HG02885 (cell line): Measurements from ENCODE around the gene C2orf42.
"Not testable (repeated sequence)": the region's sequence is repeated elsewhere in the genome, so short reads cannot be mapped to it uniquely, and the experiment has no call there.

ENCODE experiments used
- ATAC-seq: cut with Tn5 transposase; IDR thresholded peaks from one replicate; pipeline ENCODE4 v1.9.1; 2021; ENCODE audit warnings: mild to moderate bottlenecking; ENCODE audit not compliant: unreplicated experiment, poor library complexity

C2orf42 gene

GRCh38 chr2:70181363-70181956, 9.4 kb downstream of the C2orf42 start:
- peak; percentile 85 for ATAC-seq

DNA sequence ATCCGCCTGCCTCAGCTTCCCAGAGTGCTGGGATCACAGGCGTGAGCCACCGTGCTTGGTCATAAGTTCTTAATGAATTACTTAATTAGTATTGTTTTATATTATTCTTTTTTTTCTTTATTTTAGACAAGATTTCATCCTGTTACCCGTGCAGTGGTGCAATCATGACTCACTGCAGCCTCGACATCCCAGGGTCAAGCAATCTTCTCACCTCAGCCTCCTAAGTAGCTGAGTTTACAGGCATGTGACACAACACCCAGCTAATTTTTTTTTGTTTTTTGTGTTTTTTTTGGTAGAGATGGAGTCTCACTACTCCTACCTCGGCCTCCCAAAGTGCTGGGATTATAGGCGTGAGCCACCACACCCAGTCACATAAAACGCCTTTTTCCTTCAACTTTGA, 17.3 kb downstream of the C2orf42 start:
- no peak for ATAC-seq

GRCh38 chr2:70169654-70170245, 21.1 kb downstream of the C2orf42 start:
- not testable (repeated sequence) for ATAC-seq

- peak; percentile 56 for ATAC-seq
Observed at GRCh38 chr2:70161069-70161534, 29.7 kb downstream of the C2orf42 start.

DNA sequence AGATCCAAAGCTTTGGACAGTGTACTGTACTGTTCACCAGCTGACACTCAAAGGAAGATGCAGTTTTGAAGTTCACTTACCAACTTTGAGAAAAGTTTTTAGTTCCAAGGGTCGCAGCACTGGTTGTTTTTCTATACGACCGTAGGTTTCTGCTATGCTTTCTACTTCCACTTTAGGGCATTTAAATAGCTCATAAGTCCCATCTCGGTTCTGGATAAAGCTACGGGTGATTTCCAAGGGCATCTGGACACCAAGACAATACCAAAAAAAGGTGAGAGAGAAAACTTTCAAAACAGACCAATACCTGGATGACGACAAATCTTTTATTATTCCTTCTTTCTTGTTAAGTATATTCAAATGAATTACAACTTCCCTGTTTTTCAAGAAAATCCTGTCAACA, 30.3 kb downstream of the C2orf42 start:
- no peak for ATAC-seq

DNA sequence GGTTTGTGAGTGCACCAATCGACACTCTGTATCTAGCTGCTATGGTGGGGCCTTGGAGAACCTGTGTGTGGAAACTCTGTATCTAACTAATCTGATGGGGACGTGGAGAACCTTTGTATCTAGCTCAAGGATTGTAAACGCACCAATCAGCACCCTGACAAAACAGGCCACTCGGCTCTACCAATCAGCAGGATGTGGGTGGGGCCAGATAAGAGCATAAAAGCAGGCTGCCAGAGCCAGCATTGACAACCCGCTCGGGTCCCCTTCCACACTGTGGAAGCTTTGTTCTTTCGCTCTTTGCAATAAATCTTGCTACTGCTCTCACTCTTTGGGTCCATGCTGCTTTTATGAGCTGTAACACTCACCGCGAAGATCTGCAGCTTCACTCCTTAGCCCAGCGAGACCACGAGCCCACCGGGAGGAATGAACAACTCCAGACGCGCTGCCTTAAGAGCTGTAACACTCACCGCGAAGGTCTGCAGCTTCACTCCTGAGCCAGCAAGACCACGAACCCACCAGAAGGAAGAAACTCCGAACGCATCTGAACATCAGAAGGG, 41.6 kb downstream of the C2orf42 start:
- ATAC-seq, result not testable (repeated sequence)

DNA sequence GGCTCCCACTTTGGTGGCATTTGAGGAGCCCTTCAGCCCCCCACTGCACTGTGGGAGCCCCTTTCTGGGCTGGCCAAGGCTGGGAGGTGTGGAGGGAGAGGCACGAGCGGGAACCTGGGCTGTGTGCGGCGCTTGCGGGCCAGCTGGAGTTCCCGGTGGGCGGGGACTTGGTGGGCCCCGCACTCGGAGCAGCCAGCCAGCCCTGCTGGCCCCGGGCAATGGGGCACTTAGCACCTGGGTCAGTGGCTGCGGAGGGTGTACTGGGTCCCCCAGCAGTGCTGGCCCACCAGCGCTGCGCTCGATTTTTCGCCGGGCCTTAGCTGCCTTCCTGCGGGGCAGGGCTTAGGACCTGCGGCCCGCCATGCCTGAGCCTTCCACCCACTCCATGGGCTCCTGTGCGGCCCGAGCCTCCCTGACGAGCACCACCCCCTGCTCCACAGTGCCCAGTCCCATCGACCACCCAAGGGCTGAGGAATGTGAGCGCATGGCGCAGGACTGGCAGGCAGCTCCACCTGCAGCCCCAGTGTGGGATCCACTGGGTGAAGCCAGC, 42.5 kb downstream of the C2orf42 start:
- not testable (repeated sequence) for ATAC-seq

- no peak for ATAC-seq
Observed at GRCh38 chr2:70145851-70146739, 44.7 kb downstream of the C2orf42 start.

DNA sequence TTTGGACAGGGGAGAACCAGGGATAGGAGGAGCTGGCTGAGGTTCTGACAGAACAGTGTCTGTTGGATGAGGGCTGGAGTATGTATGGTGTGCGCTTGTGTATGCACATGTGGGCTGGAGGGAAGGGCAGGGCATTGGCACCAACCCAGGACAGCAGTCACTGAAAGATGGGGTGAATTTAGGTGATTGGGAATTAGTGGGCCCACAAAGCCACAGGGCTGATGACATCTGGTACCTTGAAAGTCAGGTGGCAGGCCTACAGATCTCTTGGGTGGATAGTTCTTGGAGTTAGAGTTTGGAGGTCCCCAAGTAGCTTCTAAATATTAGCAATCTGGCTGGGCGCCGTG, 45.7 kb downstream of the C2orf42 start:
- ATAC-seq, result no peak

DNA sequence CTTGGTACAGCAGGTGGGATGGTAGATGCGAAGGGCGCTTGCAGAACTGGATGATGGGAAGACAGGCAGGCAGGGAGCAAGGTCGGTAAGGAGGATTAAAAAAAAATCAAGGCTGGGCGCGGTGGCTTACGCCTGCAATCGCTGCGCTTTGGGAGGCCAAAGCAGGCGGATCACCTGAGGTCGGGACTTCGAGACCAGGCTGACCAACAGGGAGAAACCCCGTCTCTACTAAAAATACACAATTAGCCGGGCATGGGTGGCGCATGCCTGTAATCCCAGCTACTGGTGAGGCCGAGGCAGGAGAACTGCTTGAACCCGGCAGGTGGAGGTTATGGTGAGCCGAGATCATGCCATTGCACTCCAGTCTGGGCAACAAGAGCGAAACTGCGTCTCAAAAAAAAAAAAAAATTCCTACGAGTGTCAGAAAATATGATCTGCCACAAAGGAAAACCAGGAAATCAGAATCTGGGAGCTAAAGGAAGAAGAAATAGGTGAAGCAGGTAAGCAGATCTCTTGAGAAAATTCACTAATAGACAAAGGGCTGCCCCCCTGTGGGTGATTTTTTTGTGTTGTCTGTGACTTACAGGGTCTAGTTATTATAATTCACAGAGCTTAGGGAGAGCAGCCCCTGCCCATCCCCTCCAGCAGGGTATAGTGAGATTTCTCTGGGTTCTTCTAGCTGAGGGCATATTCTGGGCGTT, 46.2 kb downstream of the C2orf42 start:
- ATAC-seq, result no peak

GRCh38 chr2:70143314-70144150, 47.3 kb downstream of the C2orf42 start:
- ATAC-seq, result no peak

DNA sequence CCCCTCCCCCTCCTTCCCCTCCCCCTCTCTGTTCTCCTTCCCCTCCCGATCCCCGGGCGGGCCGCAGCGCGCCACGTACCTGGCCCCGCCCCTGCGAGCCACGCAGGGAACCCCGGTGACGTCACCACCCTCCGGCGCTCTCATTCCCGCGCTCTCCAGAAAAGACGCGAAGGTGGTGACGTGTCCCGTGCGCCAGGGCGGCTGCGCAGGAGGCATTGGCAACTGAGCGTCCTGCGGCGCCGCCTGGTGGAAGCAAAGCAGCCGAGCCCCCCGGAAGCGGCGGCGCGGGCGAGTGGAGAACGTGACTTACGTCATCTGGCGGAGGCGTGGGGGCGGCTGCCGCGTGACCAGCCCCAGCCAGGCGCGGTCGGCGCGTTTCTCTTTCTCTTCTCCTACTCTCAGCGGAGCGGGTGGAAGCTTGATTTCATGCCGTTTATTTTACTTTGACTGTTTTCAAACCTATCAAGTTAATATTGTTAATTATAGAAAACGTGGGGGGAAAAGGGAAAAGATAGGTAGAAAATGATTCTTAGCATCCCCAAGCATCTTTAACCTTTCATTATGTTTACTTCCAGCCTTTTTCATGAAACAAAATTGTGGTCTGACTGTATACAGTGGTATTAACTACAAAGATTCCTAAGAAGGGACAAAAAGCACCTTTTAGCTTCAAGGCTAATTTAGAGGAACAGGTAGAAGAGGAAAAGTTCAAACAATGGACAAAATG, 48.1 kb downstream of the C2orf42 start:
- ATAC-seq, result peak; percentile 74

- ATAC-seq, result peak; percentile 30
Observed at GRCh38 chr2:70141902-70142589, 48.8 kb downstream of the C2orf42 start.

GRCh38 chr2:70141212-70141901, 49.5 kb downstream of the C2orf42 start:
- peak; percentile 34 for ATAC-seq

DNA sequence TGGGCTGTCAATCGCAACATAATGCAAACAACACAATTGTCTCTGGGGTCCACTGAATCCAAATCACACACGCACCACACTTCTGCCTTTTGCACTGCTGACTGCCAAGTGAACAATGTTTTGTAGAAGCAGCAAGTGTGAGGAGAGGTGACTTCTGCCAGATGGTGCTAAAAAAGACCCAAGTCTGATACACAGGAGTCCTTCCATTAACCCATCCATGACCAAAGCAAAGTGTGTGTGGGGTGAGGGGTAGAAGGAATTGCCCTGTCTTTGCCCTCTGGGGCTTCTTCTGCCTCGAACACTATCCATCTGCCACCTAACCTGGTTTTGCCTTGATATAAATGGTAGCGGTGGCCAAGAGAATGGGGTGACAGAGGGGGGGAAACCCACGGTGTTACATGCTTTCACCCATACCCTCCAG, 50.0 kb downstream of the C2orf42 start:
- no peak for ATAC-seq

- not testable (repeated sequence) for ATAC-seq
Observed at GRCh38 chr2:70134323-70134983, 56.4 kb downstream of the C2orf42 start.
